Activated naive CD4-positive, alpha-beta T cell (primary cell): ENCODE measurements around the gene LRPPRC.

Experiments
- DNase-seq, 4 experiments: peaks; one replicate each; lab custom pipeline; 2025; lab: John Stamatoyannopoulos, UW

The LRPPRC gene

GRCh38 chr2:43980902-43981301, 14.9 kb downstream of the LRPPRC start:
- DNase-seq, result no peak

- no peak for DNase-seq
Observed at GRCh38 chr2:43977677-43978375, 18.0 kb downstream of the LRPPRC start.

DNA sequence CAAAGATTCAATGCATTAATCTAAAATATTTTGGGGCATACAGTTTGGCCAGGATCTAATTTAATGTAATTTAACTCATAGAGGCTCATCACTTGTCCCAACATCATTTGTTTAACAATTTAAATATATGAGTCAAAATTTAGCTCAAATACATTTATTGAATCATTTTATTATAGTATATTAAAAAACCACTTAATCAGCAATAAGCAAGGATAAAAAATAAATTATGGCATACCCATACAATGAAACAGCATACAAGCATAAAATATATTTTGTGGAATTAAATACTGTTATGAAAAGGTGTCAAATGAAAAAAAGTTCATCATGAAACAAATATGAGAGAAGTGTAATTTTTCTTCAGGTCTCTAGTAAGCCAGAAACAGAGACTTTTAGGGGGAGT, 34.9 kb downstream of the LRPPRC start:
- DNase-seq, result no peak

GRCh38 chr2:43958397-43959275, 37.2 kb downstream of the LRPPRC start:
- no peak for DNase-seq

DNA sequence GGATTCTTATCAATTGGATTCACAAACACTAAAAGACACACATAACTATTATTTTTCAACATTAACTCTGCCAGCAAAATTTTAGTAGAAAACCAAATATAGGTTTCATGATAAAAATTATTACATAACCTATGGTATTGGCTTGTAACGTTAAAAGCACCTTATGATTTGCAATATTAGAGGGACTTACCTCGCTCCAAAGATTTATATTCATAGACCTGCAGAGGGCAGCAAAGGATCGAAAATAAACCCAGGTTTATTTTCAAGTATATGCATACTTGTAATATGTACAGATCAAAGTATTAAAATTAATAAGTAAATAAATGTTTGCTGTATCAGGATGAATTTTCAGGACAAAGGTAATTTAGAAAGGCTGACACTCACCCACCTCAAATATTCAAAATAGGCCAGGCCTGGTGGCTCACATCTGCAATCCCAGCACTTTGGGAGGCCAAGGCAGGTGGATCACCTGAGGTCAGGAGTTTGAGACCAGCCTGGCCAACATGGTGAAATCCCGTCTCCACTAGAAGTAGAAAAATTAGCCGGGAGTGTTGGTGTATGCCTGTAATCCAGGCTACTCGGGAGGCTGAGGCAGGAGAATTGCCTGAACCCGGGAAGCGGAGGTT, 45.3 kb downstream of the LRPPRC start:
- no peak for DNase-seq

DNA sequence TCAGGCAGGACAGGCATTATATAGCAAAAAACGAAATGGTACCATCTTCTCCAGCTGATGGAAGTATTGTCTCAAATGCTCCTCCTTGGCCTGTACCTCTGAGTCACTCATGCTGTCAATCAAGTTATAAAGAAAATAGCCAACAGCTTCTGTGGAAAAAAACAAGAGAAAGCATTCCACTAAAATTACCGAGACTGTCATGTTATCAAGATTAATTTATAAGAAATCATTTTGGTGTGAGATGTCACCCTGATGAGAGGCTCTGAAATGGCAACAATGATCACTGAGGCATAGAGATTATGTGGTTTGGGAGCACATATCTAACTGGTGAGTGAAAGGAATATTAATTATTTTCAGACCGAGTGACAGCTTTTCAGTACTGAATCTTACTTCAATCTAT, 47.4 kb downstream of the LRPPRC start:
- DNase-seq, result no peak

GRCh38 chr2:43946685-43947084, 49.1 kb downstream of the LRPPRC start:
- DNase-seq, result no peak

- DNase-seq, result no peak
Observed at GRCh38 chr2:43945439-43945838, 50.4 kb downstream of the LRPPRC start.

DNA sequence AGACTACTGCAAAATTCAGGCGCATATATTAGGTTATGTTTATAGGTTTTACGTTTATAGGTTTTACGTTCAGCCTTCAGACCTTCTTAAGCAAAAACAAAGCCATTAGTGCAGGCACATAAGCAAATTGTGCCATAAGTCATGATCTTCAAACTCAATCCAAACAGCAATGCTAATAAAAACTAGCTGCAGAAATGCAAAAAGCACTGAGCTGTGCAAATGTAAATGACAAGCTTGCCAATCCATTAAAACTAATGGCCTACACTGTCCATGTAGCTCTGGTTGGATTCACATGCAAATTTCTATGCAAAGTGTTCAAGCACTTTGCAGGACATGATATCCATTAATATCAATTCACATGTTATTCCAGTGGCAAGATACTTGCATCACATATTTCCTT, 50.9 kb downstream of the LRPPRC start:
- DNase-seq, result no peak

DNA sequence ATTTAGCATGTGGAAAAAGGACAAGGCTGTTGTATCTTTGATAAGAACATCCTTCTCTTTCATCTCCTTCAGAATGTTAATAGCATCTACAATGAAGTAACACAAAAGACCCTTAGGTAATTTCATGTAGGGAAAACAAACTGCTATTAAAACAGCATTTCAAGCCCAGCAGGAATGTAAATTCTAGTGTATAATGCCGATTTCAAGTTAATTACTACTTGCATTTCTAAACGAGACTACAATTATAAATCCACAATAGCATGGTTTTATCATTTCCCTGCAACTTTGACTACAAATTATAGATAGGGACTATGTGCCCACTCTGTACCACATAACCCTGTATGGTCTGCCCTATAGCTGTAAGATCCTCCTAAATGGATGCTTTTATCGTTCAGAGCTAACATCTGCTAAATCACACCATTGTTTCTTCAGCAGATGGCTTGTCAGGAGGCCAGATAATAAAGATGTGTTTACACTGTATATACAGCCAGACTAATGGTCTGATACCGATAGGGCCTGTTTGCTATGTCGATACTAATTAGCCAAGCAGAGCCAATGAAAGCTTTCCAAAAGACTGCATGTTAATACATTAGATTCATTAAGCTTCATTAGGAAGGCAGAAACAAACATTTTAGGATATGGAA, 51.9 kb downstream of the LRPPRC start:
- no peak for DNase-seq

- DNase-seq, result no peak
Observed at GRCh38 chr2:43943323-43943722, 52.5 kb downstream of the LRPPRC start.

- DNase-seq, result no peak
Observed at GRCh38 chr2:43942881-43943280, 52.9 kb downstream of the LRPPRC start.

DNA sequence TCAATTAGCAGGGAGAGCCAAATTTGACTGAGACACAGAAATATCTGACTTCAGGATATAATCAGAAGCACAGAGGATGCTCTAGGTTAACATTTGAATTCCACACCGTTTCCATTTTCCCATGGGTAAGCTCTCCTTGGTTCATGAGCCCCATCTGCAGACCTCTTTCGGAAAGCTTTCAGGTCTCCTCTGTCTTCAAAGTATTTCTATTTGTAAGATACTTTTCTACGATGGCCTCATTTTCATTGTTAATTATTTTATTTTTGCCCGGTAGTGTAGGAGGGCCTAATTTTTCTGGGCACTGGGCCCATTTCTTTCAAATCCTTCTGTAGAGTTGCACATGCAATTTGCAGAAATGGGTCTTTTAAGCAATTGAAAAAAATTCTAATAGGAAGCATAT, 53.8 kb downstream of the LRPPRC start:
- DNase-seq, result no peak

GRCh38 chr2:43941359-43941758, 54.4 kb downstream of the LRPPRC start:
- no peak for DNase-seq

- no peak for DNase-seq
Observed at GRCh38 chr2:43939695-43940256, 56.0 kb downstream of the LRPPRC start.

GRCh38 chr2:43937269-43937820, 58.4 kb downstream of the LRPPRC start:
- no peak for DNase-seq

GRCh38 chr2:43934567-43934966, 61.2 kb downstream of the LRPPRC start:
- DNase-seq, result no peak

DNA sequence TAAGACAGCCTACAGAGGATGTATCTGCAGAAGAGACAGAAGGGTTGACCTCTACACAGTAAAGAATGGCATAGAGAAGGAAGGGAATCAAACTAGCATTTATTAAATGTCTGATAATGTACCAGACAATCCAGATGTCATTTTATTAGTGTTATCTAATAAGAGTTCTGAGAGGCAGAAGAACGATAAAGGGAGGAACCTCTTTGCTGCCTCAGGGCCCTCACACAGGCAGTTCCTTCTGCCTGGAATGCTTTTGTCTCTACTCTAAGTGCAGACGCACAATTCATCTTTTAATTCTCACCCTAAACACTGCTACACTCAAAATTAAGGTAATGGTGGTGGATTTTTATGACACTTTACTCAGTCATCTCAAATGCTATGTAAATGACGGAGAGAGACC, 64.5 kb downstream of the LRPPRC start:
- no peak for DNase-seq

GRCh38 chr2:43927442-43927841, 68.3 kb downstream of the LRPPRC start:
- DNase-seq, result no peak

GRCh38 chr2:43925431-43925830, 70.4 kb downstream of the LRPPRC start:
- DNase-seq, result no peak

- no peak for DNase-seq
Observed at GRCh38 chr2:43924463-43924862, 71.3 kb downstream of the LRPPRC start.
